Endodermal cell (in vitro differentiated cells): ENCODE results near the gene ZNF597. TPM values are rescaled to one million over a fixed set of nuclear protein-coding genes. Genes with fewer than 3 reads are reported as not detected.
A peak's percentile ranks its signal among the peaks of the same experiment; 100 is the strongest.

Source experiments
- DNase-seq: peaks from one replicate; pipeline ENCODE4 v3.0.0-alpha.2; 2017
- H3K27ac ChIP-seq: 2 replicates; pipeline ENCODE4 v1.5.1; 2013; ENCODE audit warnings: mild to moderate bottlenecking, low read depth, low read length, moderate library complexity
- H3K27me3 ChIP-seq: 2 replicates; pipeline ENCODE4 v1.6.1; 2013; ENCODE audit warnings: mild to moderate bottlenecking, low read length, moderate library complexity; ENCODE audit not compliant: insufficient read depth, control insufficient read depth, poor library complexity, severe bottlenecking
- H3K36me3 ChIP-seq: 2 replicates; pipeline ENCODE4 v1.7.0; 2013; ENCODE audit warnings: mild to moderate bottlenecking, low read length, moderate library complexity; ENCODE audit not compliant: control insufficient read depth, insufficient read depth
- H3K4me1 ChIP-seq: one replicate; pipeline ENCODE4 v1.7.0; 2013; ENCODE audit warnings: low read length; ENCODE audit not compliant: control insufficient read depth, insufficient read depth
- H3K4me3 ChIP-seq: 2 replicates; pipeline ENCODE4 v1.5.1; 2013; ENCODE audit warnings: mild to moderate bottlenecking, low read length, moderate library complexity
- H3K9ac ChIP-seq: 2 replicates; pipeline ENCODE4 v1.6.1; 2013; ENCODE audit warnings: mild to moderate bottlenecking, low read length, moderate library complexity; ENCODE audit not compliant: poor library complexity, severe bottlenecking; ENCODE audit errors: extremely low read depth
- H3K9me3 ChIP-seq: 2 replicates; pipeline ENCODE4 v1.6.1; 2013; ENCODE audit warnings: mild to moderate bottlenecking, low read length, moderate library complexity; ENCODE audit not compliant: control insufficient read depth
- H3K27ac Mint-ChIP-seq: 2 replicates; pipeline ENCODE4 v1.8.0; 2020; ENCODE audit warnings: mixed read lengths
- H3K27me3 Mint-ChIP-seq: 2 replicates; pipeline ENCODE4 v1.8.0; 2021; ENCODE audit warnings: mild to moderate bottlenecking, mixed read lengths; ENCODE audit not compliant: insufficient read depth
- H3K36me3 Mint-ChIP-seq: 2 replicates; pipeline ENCODE4 v1.8.0; 2020; ENCODE audit warnings: low read depth, mixed read lengths
- H3K4me1 Mint-ChIP-seq: 2 replicates; pipeline ENCODE4 v1.8.0; 2020; ENCODE audit warnings: mixed read lengths
- H3K4me3 Mint-ChIP-seq: 2 replicates; pipeline ENCODE4 v1.8.0; 2020; ENCODE audit warnings: mild to moderate bottlenecking, moderate library complexity, mixed read lengths
- H3K9me3 Mint-ChIP-seq: 2 replicates; pipeline ENCODE4 v1.8.0; 2020; ENCODE audit warnings: mild to moderate bottlenecking, mixed read lengths
- WGBS, 2 experiments: methylation state at CpG; one replicate each; pipeline versions ENCODE4 v1.1.5 to v1.1.7; 2013; ENCODE audit warnings: missing lambda C conversion rate in 2 of 2, mixed read lengths in 1 of 2; ENCODE audit not compliant: insufficient coverage in 1 of 2, insufficient read length in 1 of 2; 5-methylcytosine and 5-hydroxymethylcytosine counted together
- total RNA-seq, 2 donors: library from RNA; stranded (reverse); fragmentation: NEBNext Ultra II Directional in 1 of 2; extraction: Animal tissue kit (Norgen Biotek cat#: 25700) in 1 of 2; gene quantifications; 2 replicates in 1 of 2; 3 replicates in 1 of 2; pipeline ENCODE4 v1.2.1, GENCODE V29; 2021
- TF ChIP-seq, protein P1 (sequence below): fragments of 200-600 bp; sonication (generic); conservative IDR thresholded peaks from 2 replicates; pipeline ENCODE4 v1.5.0; 2021; ENCODE audit warnings: antibody characterized with exemption, mild to moderate bottlenecking

ZNF597 gene
- total RNA-seq, 2 donors from 2014 or later: 2.0 to 3.1 TPM

GRCh38 chr16:3400779-3401688 is 42.3 kb downstream of the ZNF597 start, which contains the start of the genes ZNF174 and ZSCAN32:
Gene ZNF174 (plus strand): TSS chr16:3401215. CDS start chr16:3402005, 790 bp downstream.
Gene ZSCAN32 (minus strand): TSS chr16:3401004. CDS start chr16:3397557, 3,447 bp downstream.
- no peaks in the 10 kb centered on the region for H3K27me3 ChIP-seq
- H3K27me3 Mint-ChIP-seq: peaks cover 2% of the 10 kb centered on the region
- H3K9me3 ChIP-seq: peaks cover 46% of the 10 kb centered on the region
- H3K36me3 ChIP-seq: peaks cover 54% of the 10 kb centered on the region
- no peaks in the 10 kb centered on the region for H3K4me1 ChIP-seq
- peak within 1 kb of the TSS; percentile 98 for H3K4me3 ChIP-seq
- H3K9ac ChIP-seq: peak within 1 kb of the TSS; percentile 75
- WGBS, 2 experiments: 0% methylated on average over 38 to 95 of the region's 95 CpGs
- H3K9me3 Mint-ChIP-seq: peaks cover 40% of the 10 kb centered on the region
- peak within 1 kb of the TSS; percentile 2 for H3K27ac ChIP-seq
- peak within 1 kb of the TSS; percentile 90 for H3K27ac Mint-ChIP-seq
- H3K36me3 Mint-ChIP-seq: peaks cover 61% of the 10 kb centered on the region
- H3K4me3 Mint-ChIP-seq: peak within 1 kb of the TSS; percentile 84
- TF ChIP-seq, protein P1, sequence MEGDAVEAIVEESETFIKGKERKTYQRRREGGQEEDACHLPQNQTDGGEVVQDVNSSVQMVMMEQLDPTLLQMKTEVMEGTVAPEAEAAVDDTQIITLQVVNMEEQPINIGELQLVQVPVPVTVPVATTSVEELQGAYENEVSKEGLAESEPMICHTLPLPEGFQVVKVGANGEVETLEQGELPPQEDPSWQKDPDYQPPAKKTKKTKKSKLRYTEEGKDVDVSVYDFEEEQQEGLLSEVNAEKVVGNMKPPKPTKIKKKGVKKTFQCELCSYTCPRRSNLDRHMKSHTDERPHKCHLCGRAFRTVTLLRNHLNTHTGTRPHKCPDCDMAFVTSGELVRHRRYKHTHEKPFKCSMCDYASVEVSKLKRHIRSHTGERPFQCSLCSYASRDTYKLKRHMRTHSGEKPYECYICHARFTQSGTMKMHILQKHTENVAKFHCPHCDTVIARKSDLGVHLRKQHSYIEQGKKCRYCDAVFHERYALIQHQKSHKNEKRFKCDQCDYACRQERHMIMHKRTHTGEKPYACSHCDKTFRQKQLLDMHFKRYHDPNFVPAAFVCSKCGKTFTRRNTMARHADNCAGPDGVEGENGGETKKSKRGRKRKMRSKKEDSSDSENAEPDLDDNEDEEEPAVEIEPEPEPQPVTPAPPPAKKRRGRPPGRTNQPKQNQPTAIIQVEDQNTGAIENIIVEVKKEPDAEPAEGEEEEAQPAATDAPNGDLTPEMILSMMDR: no peak
- peaks cover 5% of the 10 kb centered on the region for H3K4me1 Mint-ChIP-seq
- DNase-seq: peak; percentile 100

DNA sequence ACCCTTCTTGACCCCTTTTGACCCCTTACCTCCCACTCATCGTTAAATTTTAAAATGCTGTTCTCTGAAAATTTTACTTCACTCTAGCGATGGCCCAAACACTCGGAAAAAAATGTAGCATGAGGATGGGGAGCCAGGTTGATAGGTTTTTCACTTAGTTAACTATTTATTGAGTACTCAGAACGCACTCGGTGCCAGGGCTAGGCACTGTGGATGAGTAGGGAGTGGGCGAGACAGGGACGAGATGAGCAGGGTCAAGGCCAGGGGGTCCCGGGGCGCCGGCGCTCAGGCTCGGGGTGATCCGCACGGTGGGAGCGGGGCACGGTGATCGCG is 42.9 kb downstream of the ZNF597 start:
- Histone ChIP-seq H3K9me3 (peaks cover 40% of the 10 kb centered on the region), H3K9ac (peak overlapping the region; percentile 75), H3K4me1 (no peaks in the 10 kb centered on the region), H3K4me3 (peak overlapping the region; percentile 98), H3K27me3 (no peaks in the 10 kb centered on the region), H3K36me3 (peaks cover 54% of the 10 kb centered on the region), H3K27ac (no peak overlapping the region)
- H3K9me3 Mint-ChIP-seq: peaks cover 34% of the 10 kb centered on the region
- WGBS, 2 experiments: 0% methylated on average over 1 to 18 of the region's 18 CpGs
- no peak for DNase-seq
- peaks cover 2% of the 10 kb centered on the region for H3K27me3 Mint-ChIP-seq
- peak overlapping the region; percentile 84 for H3K4me3 Mint-ChIP-seq
- H3K27ac Mint-ChIP-seq: peak overlapping the region; percentile 85
- TF ChIP-seq, protein P1: no peak
- H3K36me3 Mint-ChIP-seq: peaks cover 61% of the 10 kb centered on the region
- H3K4me1 Mint-ChIP-seq: peaks cover 5% of the 10 kb centered on the region

DNA sequence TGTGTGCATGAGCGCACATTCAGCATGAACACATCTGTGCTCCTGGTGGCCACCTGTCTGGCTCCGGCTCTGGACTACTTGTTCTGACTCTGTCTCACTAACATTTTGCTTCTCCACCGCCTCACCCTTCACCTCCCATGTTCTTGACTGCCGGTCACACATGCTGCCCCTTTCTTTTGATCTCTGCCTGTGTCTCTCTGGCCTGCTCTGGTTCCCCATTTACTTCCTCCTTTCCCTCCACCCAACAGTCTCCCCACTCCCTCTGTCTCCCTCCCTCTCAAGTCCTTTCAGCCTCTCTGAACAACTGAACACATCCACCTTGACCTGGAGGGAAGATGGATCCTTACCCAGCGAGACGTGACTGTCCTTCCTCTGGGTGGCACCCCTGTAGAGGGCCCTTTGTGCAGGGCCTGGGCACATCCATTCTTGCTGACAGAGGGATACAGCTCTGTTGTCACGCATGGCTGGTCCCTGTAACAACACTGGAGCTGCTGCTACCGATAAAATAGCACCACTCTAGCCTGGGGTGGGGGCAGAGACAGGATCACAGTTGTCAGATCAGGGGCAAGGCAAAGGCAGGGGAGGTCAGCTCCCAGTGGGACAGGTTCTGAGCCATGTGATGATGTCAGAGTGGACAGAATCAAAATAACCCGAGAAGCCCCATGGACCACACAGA is 53.5 kb downstream of the ZNF597 start:
- H3K27ac Mint-ChIP-seq: no peak overlapping the region
- Histone ChIP-seq H3K36me3 (peaks cover 70% of the 10 kb centered on the region), H3K4me3 (no peak overlapping the region), H3K9me3 (peaks cover 33% of the 10 kb centered on the region), H3K27ac (no peak overlapping the region), H3K27me3 (no peaks in the 10 kb centered on the region), H3K4me1 (no peaks in the 10 kb centered on the region), H3K9ac (no peak overlapping the region)
- no peaks in the 10 kb centered on the region for H3K4me1 Mint-ChIP-seq
- peaks cover 87% of the 10 kb centered on the region for H3K36me3 Mint-ChIP-seq
- H3K27me3 Mint-ChIP-seq: no peaks in the 10 kb centered on the region
- H3K4me3 Mint-ChIP-seq: no peak overlapping the region
- DNase-seq: no peak
- peaks cover 43% of the 10 kb centered on the region for H3K9me3 Mint-ChIP-seq
- TF ChIP-seq, protein P1: no peak
- WGBS, 2 experiments: 88 to 91% methylated on average over 9 of the region's 9 CpGs
